Mucosa of descending colon (tissue), 3 donors: Measurements from ENCODE around the gene SKA2. TPM values are rescaled to one million over a fixed set of nuclear protein-coding genes. Genes with fewer than 3 reads are reported as not detected.

Source experiments
- ATAC-seq: fragments of 200-7000 bp; cut with Tn5 transposase; one replicate; pipeline ENCODE4 v1.9.1; 2020; ENCODE audit warnings: mild to moderate bottlenecking, moderate library complexity
- DNase-seq, 3 donors: peaks; one replicate each; pipeline ENCODE4 v3.0.0-alpha.2; 2020
- H3K36me3 ChIP-seq: fragments of 200-600 bp; one replicate; pipeline ENCODE4 v1.8.0; 2021; ENCODE audit warnings: low read depth, mild to moderate bottlenecking
- H3K4me1 ChIP-seq: fragments of 200-600 bp; one replicate; pipeline ENCODE4 v1.8.0; 2021; ENCODE audit warnings: low read depth, mild to moderate bottlenecking
- H3K4me3 ChIP-seq: fragments of 200-600 bp; one replicate; pipeline ENCODE4 v1.8.0; 2021; ENCODE audit warnings: mild to moderate bottlenecking
- H3K9me3 ChIP-seq: fragments of 200-600 bp; one replicate; pipeline ENCODE4 v1.8.0; 2021; ENCODE audit warnings: mild to moderate bottlenecking
- intact Hi-C, 2 donors: fragments of 100-400 bp; cut with DNase I in 1 of 2; cut with micrococcal nuclease in 1 of 2; formaldehyde crosslinking; loops; one replicate each; pipeline versions ENCODE4 v1.11.0 to v1.11.1; 2022; cut with DNase I, micrococcal nuclease
- total RNA-seq, 3 donors: library from RNA; stranded (reverse); fragmentation: NEBNext Ultra II Directional in 2 of 3; extraction: Animal tissue kit (Norgen Biotek cat#: 25700) in 2 of 3; gene quantifications; one replicate each; pipeline versions ENCODE4 v1.2.1 to v1.2.4, GENCODE V29; 2021 to 2023
- TF ChIP-seq, protein P1 (sequence below): fragments of 200-600 bp; IDR thresholded peaks from one replicate; pipeline ENCODE4 v1.8.0; 2022; ENCODE audit warnings: antibody characterized with exemption, mild to moderate bottlenecking
- donor health status: DM: no; HTN: no; CAD: no; lungs with moderate emphysema.
- donor health status: DM: no; HTN: no; CAD: no.
- donor health status: DM: no; HTN: yes; CAD: no.

The SKA2 gene
- total RNA-seq, 3 donors from 2014 or later: 15.7 to 30.0 (median 27.0) TPM

- peak overlapping the region; percentile 81 for H3K4me3 ChIP-seq
- DNase-seq: no peak
- no peaks in the 10 kb centered on the region for H3K36me3 ChIP-seq
- intact Hi-C loops: no loop called here
- ATAC-seq: no peak
- TF ChIP-seq, protein P1, sequence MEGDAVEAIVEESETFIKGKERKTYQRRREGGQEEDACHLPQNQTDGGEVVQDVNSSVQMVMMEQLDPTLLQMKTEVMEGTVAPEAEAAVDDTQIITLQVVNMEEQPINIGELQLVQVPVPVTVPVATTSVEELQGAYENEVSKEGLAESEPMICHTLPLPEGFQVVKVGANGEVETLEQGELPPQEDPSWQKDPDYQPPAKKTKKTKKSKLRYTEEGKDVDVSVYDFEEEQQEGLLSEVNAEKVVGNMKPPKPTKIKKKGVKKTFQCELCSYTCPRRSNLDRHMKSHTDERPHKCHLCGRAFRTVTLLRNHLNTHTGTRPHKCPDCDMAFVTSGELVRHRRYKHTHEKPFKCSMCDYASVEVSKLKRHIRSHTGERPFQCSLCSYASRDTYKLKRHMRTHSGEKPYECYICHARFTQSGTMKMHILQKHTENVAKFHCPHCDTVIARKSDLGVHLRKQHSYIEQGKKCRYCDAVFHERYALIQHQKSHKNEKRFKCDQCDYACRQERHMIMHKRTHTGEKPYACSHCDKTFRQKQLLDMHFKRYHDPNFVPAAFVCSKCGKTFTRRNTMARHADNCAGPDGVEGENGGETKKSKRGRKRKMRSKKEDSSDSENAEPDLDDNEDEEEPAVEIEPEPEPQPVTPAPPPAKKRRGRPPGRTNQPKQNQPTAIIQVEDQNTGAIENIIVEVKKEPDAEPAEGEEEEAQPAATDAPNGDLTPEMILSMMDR: no peak
- peaks cover 9% of the 10 kb centered on the region for H3K4me1 ChIP-seq
- H3K9me3 ChIP-seq: no peaks in the 10 kb centered on the region
Measured at GRCh38 chr17:59107306-59107670, 47.7 kb downstream of the SKA2 start.

DNA sequence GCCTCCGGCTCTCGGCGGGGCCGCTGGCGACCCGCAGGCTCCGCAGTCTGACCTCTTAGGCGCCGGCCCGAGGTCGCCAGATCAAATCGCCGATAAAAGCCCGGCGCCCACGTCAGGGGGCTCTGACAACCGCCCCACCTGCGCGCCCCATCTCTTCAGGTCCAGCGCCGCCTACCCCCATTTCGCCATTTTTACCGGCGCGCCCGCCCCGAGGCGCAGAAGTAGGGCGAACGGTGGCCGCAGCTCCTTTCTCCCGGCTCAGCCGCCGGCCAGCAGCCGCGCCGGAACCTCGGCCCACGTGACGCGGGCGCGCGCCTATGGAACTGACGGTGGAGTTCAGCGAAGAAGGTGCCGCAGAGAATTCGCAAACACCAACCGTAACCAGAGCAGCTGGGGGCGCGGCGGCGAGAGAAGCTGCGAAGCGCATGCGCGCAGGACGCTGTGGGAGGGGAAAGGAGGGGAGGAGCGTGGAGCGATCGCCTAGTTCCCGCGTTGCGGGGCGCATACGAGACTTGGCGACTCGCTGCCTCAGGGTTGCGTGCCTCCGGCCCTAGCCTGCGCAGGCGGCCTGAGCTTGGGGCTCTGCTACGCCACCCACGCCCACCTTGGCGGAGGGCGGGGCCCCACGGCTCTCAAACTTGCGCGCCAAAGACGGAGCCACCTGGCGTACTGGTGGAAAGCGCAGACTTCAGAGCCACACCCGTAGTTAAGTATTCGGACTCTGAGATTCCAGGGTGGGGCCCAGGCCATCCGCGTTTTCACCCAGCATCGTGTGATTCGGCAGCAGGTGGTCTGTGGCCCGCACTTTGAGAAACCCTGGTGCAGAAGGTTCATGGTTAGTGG lies 48.3 kb downstream of the SKA2 start, which contains the start of gene TRIM37:
TSS of gene TRIM37 (minus strand) at position 418 of the 843 bp plus-strand sequence. CDS start 419 bp downstream, outside the sequence.
- TF ChIP-seq, protein P1: peak; percentile 17
- Histone ChIP-seq H3K9me3 (no peaks in the 10 kb centered on the region), H3K4me3 (peak within 1 kb of the TSS; percentile 81), H3K4me1 (peaks cover 9% of the 10 kb centered on the region), H3K36me3 (no peaks in the 10 kb centered on the region)
- intact Hi-C loops: no loop called here
- DNase-seq: peak; percentile 97 to 100 (median 99)
- peak; percentile 97 for ATAC-seq

DNA sequence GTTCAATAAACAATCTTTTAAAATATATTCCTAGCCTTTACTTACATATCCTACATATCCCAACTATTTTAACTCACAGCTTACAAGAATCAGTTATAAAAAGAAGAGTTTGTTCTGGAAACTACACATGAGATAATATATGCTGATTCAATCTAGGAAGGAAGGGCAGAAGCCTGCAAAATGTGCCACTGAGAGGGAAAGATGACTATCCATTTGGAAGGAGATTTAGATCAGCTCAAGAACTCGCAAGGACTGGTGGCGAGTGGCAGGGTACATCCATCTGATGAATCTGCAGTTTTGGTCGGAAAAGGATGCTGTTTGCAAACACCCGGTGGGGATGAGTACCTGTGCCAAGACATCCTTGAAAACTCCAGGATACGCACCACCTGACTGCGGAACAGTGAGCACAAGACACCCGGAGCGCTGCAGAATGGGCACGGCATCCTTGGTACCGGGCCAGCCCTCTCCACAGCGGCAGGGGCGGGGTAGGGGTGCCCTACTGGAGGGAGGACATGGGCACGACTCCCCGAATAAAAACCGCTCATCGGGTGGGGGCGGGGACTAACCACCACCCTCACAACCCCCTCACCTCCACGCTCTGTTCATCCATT lies 49.0 kb downstream of the SKA2 start:
- Histone ChIP-seq H3K36me3 (no peaks in the 10 kb centered on the region), H3K4me1 (peaks cover 9% of the 10 kb centered on the region), H3K9me3 (no peaks in the 10 kb centered on the region), H3K4me3 (peak overlapping the region; percentile 81)
- TF ChIP-seq, protein P1: no peak
- DNase-seq: peak; percentile 72 to 85 (median 82)
- ATAC-seq: peak; percentile 59
- intact Hi-C loops: no loop called here

GRCh38 chr17:59101178-59101577 lies 53.8 kb downstream of the SKA2 start:
- H3K36me3 ChIP-seq: no peaks in the 10 kb centered on the region
- ATAC-seq: no peak
- H3K4me1 ChIP-seq: peaks cover 9% of the 10 kb centered on the region
- DNase-seq: no peak
- intact Hi-C loops: no loop called here
- no peak overlapping the region for H3K4me3 ChIP-seq
- TF ChIP-seq, protein P1: no peak
- no peaks in the 10 kb centered on the region for H3K9me3 ChIP-seq

GRCh38 chr17:59097876-59098275 lies 57.1 kb downstream of the SKA2 start:
- Histone ChIP-seq H3K4me1 (peaks cover 15% of the 10 kb centered on the region), H3K9me3 (no peaks in the 10 kb centered on the region), H3K36me3 (no peaks in the 10 kb centered on the region), H3K4me3 (no peak overlapping the region)
- intact Hi-C loops: no loop called here
- TF ChIP-seq, protein P1: no peak
- DNase-seq (no peak), ATAC-seq (no peak)
